Thyroid gland (tissue), 4 donors: ENCODE data around the gene ATP6AP1. TPM values are rescaled to one million over a fixed set of nuclear protein-coding genes. Genes with fewer than 3 reads are reported as not detected.

ENCODE experiments used
- DNase-seq, 2 donors: peaks; one replicate each; pipeline ENCODE4 v3.0.0-alpha.2; 2019
- H3K27ac ChIP-seq, 3 donors: fragments of 200-600 bp; sonication (generic); 1 replicate in 2 of 3; 2 replicates in 1 of 3; pipeline ENCODE4 v1.5.1; 2016 to 2019; ENCODE audit warnings: mild to moderate bottlenecking in 1 of 3, moderate library complexity in 1 of 3
- H3K27me3 ChIP-seq: fragments of 200-600 bp; sonication (generic); one replicate; pipeline ENCODE4 v1.5.1; 2019
- H3K36me3 ChIP-seq, 2 donors: fragments of 200-600 bp; sonication (generic); one replicate each; pipeline ENCODE4 v1.5.1; 2016 to 2019
- H3K4me1 ChIP-seq, 2 donors: fragments of 200-600 bp; sonication (generic); one replicate each; pipeline ENCODE4 v1.5.1; 2017 to 2019
- H3K4me3 ChIP-seq, 3 donors: fragments of 200-600 bp; sonication (generic); replicated peaks in 1 of 3; 1 replicate in 2 of 3; 2 replicates in 1 of 3; pipeline ENCODE4 v1.5.1; 2016; ENCODE audit warnings: mild to moderate bottlenecking in 1 of 3
- H3K9me3 ChIP-seq: fragments of 200-600 bp; sonication (generic); one replicate; pipeline ENCODE4 v1.5.1; 2017
- CTCF ChIP-seq, 6 experiments: fragments of 200-600 bp in 3 of 6; fragments of 450-650 bp in 3 of 6; sonication (generic) in 3 of 6; IDR thresholded peaks; one replicate each; pipeline ENCODE4 v1.5.1; 2016 to 2019; ENCODE audit warnings: antibody characterized with exemption in 6 of 6, mild to moderate bottlenecking in 2 of 6, inconsistent platforms in 1 of 6, moderate library complexity in 1 of 6
- POLR2A ChIP-seq, 2 donors: fragments of 450-650 bp; IDR thresholded peaks; one replicate each; pipeline ENCODE4 v1.6.1; 2017; ENCODE audit warnings: antibody characterized with exemption in 2 of 2, mild to moderate bottlenecking in 2 of 2, moderate library complexity in 1 of 2
- WGBS, 2 donors: methylation state at CpG; one replicate each; pipeline ENCODE4 v1.1.5; 2017; 5-methylcytosine and 5-hydroxymethylcytosine counted together
- intact Hi-C: fragments of 100-400 bp; cut with DNase I; formaldehyde crosslinking; loops from one replicate; pipeline ENCODE4 v1.15.1; 2023
- total RNA-seq, 4 donors: library from RNA; depleted of rRNA; stranded (reverse); fragments of >200 nt; gene quantifications; one replicate each; pipeline ENCODE4 v1.2.3, GENCODE V29; 2016

ATP6AP1 gene
- total RNA-seq, 4 donors from 2014 or later, result 69.0 to 172 (median 84.4) TPM

GRCh38 chrX:154435171-154435733 lies 6.8 kb downstream of the ATP6AP1 start:
- Histone ChIP-seq H3K27me3 (no peaks in the 10 kb centered on the region), H3K4me3 (no peak overlapping the region), H3K36me3 (peaks cover 3 to 7% of the 10 kb centered on the region in 2 donors), H3K9me3 (no peaks in the 10 kb centered on the region), H3K27ac (no peak overlapping the region), H3K4me1 (peaks cover 4 to 6% of the 10 kb centered on the region in 2 donors)
- DNase-seq, result no peak
- TF ChIP-seq POLR2A (IDR thresholded peaks at IDR 0.05) (no peak), CTCF (IDR thresholded peaks at IDR 0.05) (no peak)
- WGBS, 2 donors, result 95 to 98% methylated on average over 7 to 14 of the region's 19 CpGs
- intact Hi-C loops, result loop anchor here (5.0 kb wide), 1 partner anchor 52 kb away; the partner anchor contains the start of gene UBL4A

GRCh38 chrX:154436374-154436982 lies 8.0 kb downstream of the ATP6AP1 start:
- Histone ChIP-seq H3K27me3 (no peaks in the 10 kb centered on the region), H3K4me1 (peaks cover 4 to 6% of the 10 kb centered on the region in 2 donors), H3K4me3 (peak overlapping the region in 1 of 3 donors; percentile 56), H3K27ac (peak overlapping the region; percentile 43 to 78 (median 66)), H3K36me3 (peaks cover 3 to 10% of the 10 kb centered on the region in 2 donors), H3K9me3 (no peaks in the 10 kb centered on the region)
- intact Hi-C loops, result loop anchor here (5.0 kb wide), 1 partner anchor 51 kb away; the partner anchor contains the start of gene UBL4A
- TF ChIP-seq CTCF (IDR thresholded peaks at IDR 0.05) (no peak), POLR2A (IDR thresholded peaks at IDR 0.05) (no peak)
- WGBS, 2 donors, result 67% methylated on average over 3 of the region's 78 CpGs; no CpG with 5 or more reads in 1 of the 2 donors
- peak; percentile 27 to 30 for DNase-seq

GRCh38 chrX:154436983-154437752 lies 8.7 kb downstream of the ATP6AP1 start, which contains the start of gene GDI1:
Gene GDI1 (plus strand): TSS chrX:154437154. CDS start chrX:154437255, 101 bp downstream.
- Histone ChIP-seq H3K4me1 (peaks cover 4 to 6% of the 10 kb centered on the region in 2 donors), H3K36me3 (peaks cover 3 to 10% of the 10 kb centered on the region in 2 donors), H3K9me3 (no peaks in the 10 kb centered on the region), H3K4me3 (peak within 1 kb of the TSS in 1 of 3 donors; percentile 56), H3K27ac (peak within 1 kb of the TSS; percentile 43 to 78 (median 66)), H3K27me3 (no peaks in the 10 kb centered on the region)
- intact Hi-C loops, result loop anchor here (5.0 kb wide), 1 partner anchor 50 kb away; the partner anchor contains the start of gene UBL4A
- peak; percentile 57 to 59 for DNase-seq
- 2% methylated on average over 9 of the region's 93 CpGs; no CpG with 5 or more reads in 1 of the 2 donors for WGBS, 2 donors
- TF ChIP-seq CTCF (IDR thresholded peaks at IDR 0.05) (no peak), POLR2A (IDR thresholded peaks at IDR 0.05) (peak in 1 of 2 donors; percentile 59)

GRCh38 chrX:154437971-154438893 lies 9.8 kb downstream of the ATP6AP1 start:
- 36 to 61% methylated on average over 17 to 20 of the region's 28 CpGs for WGBS, 2 donors
- no peak for DNase-seq
- TF ChIP-seq CTCF (IDR thresholded peaks at IDR 0.05), result no peak
- TF ChIP-seq POLR2A (IDR thresholded peaks at IDR 0.05), result no peak
- Histone ChIP-seq H3K9me3 (no peaks in the 10 kb centered on the region), H3K36me3 (peaks cover 3 to 10% of the 10 kb centered on the region in 2 donors), H3K27ac (peak overlapping the region in 1 of 3 donors; percentile 43), H3K27me3 (no peaks in the 10 kb centered on the region), H3K4me1 (peaks cover 4 to 6% of the 10 kb centered on the region in 2 donors), H3K4me3 (peak overlapping the region in 1 of 3 donors; percentile 56)
- intact Hi-C loops, result loop anchor here (5.0 kb wide), 1 partner anchor 49 kb away; the partner anchor contains the start of gene UBL4A
